GM21390 (cell line): ENCODE data around the gene DNTTIP2.

ENCODE experiments used
- ATAC-seq: cut with Tn5 transposase; IDR thresholded peaks from one replicate; pipeline ENCODE4 v1.9.1; 2021; ENCODE audit not compliant: unreplicated experiment

Gene DNTTIP2

DNA sequence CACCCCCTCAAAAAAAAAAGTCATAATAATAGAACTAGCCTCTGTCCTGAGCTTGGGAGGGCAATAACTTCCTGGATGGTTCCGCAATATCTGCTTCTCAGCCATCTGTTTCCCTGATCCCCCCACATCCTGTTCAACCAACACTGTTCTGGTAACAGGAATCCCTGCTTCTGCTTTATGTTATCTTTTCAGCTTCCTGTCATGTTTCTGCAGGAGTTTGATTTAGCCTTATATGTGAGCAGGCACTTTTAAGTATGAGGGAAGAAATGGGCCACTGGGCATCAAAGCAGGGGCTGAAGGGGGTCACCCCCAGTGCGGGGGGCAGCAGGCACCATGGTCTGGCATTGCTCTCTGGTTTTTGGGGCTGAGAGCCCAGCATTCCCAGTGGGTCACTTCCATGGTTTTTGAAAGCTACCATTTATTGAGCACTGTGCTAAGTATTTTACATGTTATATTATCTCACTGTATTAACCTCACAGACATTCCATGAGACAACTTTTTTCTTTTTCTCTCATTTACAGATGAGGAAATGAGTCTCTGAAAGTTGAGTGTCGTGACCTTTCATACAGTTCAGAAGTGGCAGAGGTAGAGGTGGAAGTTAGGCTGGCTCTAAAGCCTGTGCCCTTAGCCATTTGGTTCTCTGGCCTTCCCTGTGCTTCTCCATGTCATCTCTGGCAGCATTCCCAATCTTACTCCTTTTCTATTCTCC, 61.9 kb downstream of the DNTTIP2 start:
- ATAC-seq, result no peak
